Erythroblast (primary cell): ENCODE measurements around the gene PLA2G12A.

Experiments
- GATA1 ChIP-seq: IDR thresholded peaks from 2 replicates; pipeline ENCODE4 v1.6.1; 2011; ENCODE audit warnings: low read depth, mild to moderate bottlenecking, control low read depth, low read length, moderate library complexity
- POLR2A ChIP-seq: IDR thresholded peaks from 2 replicates; pipeline ENCODE4 v1.6.1; 2011; ENCODE audit warnings: mild to moderate bottlenecking, low read length

DNA sequence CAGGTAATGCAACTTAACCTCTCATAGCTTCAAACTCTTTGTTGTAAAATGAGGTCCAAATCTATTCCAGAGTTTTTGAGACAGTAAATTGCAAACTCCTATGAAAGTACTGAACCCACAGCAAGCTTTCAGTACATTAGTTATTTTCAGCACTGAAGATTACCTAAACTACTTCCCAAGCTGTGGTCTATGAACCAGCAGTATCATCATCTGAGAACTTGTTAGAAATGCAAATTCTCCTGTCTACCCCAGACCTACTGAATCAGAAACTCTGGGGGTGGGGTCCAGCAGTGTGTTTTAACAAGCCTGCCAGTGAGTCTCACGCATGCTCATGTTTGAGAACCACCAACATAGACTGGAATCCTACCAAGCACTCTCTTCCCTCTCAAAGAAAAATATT, 20.9 kb downstream of the PLA2G12A start:
- TF ChIP-seq POLR2A (no peak), GATA1 (no peak)
